K562 (cell line): ENCODE results near the gene EYA2. TPM values are rescaled to one million over a fixed set of nuclear protein-coding genes. Genes with fewer than 3 reads are reported as not detected.
A peak's percentile ranks its signal among the peaks of the same experiment; 100 is the strongest.

Experiments used
- ATAC-seq: fragments of 200-7000 bp; cut with Tn5 transposase; 3 replicates; pipeline ENCODE4 v1.9.1; 2020; ENCODE audit warnings: moderate library complexity
- BruUV-seq: library from RNA; stranded (reverse); fragments of 400-500 nt; replicated peaks from 2 replicates; lab custom pipeline; 2021; lab: Mats Ljungman, UMichigan
- CTCF ChIA-PET: fragments of 300-600 bp; formaldehyde crosslinking; extraction: SDS; loops from one replicate; lab custom pipeline; 2021; ENCODE audit warnings: low intra/inter-chr PET ratio; lab: Yijun Ruan, JAX
- POLR2A ChIA-PET: fragments of 300-600, 350-650 bp; sonication (Branson Sonifier 250); formaldehyde crosslinking; extraction: SDS; loops from one replicate; lab custom pipeline; 2021; ENCODE audit warnings: antibody characterized with exemption, inconsistent platforms; lab: Yijun Ruan, JAX
- DNase-seq, 4 experiments: peaks; one replicate each; pipeline versions ENCODE4 v3.0.0 to v3.0.0-alpha.2; 2011 to 2018; ENCODE audit warnings: low spot score in 3 of 4, mixed read lengths in 3 of 4; ENCODE audit errors: extremely low read depth in 1 of 4
- FAIRE-seq: peaks from 2 replicates; lab custom pipeline; 2011; peaks lifted over from hg19 to GRCh38; lab: Jason Lieb, UNC
- H2AFZ ChIP-seq: 2 replicates; pipeline ENCODE4 v1.6.0; 2011; ENCODE audit warnings: low read depth, low read length, control low read depth, inconsistent platforms
- H3K27ac ChIP-seq: fragments of 200-600 bp; 3 replicates; pipeline ENCODE4 v1.8.0; 2011; ENCODE audit warnings: low read depth, mild to moderate bottlenecking, control low read depth, inconsistent platforms, low read length, moderate library complexity, mixed read lengths; ENCODE audit errors: extremely low read depth
- H3K27me3 ChIP-seq, 2 experiments: fragments of 300-600 bp in 1 of 2; 2 replicates in 1 of 2; 3 replicates in 1 of 2; pipeline versions ENCODE4 v1.6.0 to v1.8.0; 2011; ENCODE audit warnings: inconsistent platforms in 2 of 2, low read length in 2 of 2, mild to moderate bottlenecking in 1 of 2, mixed read lengths in 1 of 2, moderate library complexity in 1 of 2; ENCODE audit not compliant: control insufficient read depth in 2 of 2, insufficient read depth in 2 of 2
- H3K36me3 ChIP-seq: fragments of 300-600 bp; 3 replicates; pipeline ENCODE4 v1.8.0; 2011; ENCODE audit warnings: mild to moderate bottlenecking, low read length, inconsistent platforms; ENCODE audit not compliant: control insufficient read depth, insufficient read depth
- H3K4me1 ChIP-seq, 2 experiments: fragments of 200-600 bp in 1 of 2; replicated peaks in 1 of 2; 2 replicates in 1 of 2; 3 replicates in 1 of 2; pipeline versions ENCODE4 v1.5.1 to v1.8.0; 2011; ENCODE audit warnings: inconsistent platforms in 2 of 2, low read length in 2 of 2, mild to moderate bottlenecking in 1 of 2, mixed read lengths in 1 of 2, moderate library complexity in 1 of 2; ENCODE audit not compliant: control insufficient read depth in 2 of 2, insufficient read depth in 2 of 2
- H3K4me2 ChIP-seq: 2 replicates; pipeline ENCODE4 v1.6.1; 2011; ENCODE audit warnings: low read length, control low read depth, inconsistent platforms, mixed read lengths; ENCODE audit not compliant: insufficient read depth
- H3K4me3 ChIP-seq: fragments of 200-600 bp; sonication (generic), shearing (Covaris generic); 2 replicates; pipeline ENCODE4 v1.5.1; 2016; ENCODE audit warnings: control low read depth, inconsistent platforms
- H3K79me2 ChIP-seq: fragments of 200-600 bp; 3 replicates; pipeline ENCODE4 v1.8.0; 2011; ENCODE audit warnings: low read length, inconsistent platforms; ENCODE audit not compliant: control insufficient read depth, insufficient read depth
- H3K9ac ChIP-seq, 2 experiments: 2 replicates each; pipeline versions ENCODE4 v1.6.0 to v1.6.1; 2011; ENCODE audit warnings: low read depth in 2 of 2, low read length in 2 of 2, control low read depth in 1 of 2, inconsistent platforms in 1 of 2, mild to moderate bottlenecking in 1 of 2, mixed read lengths in 1 of 2; ENCODE audit not compliant: insufficient read depth in 1 of 2
- H3K9me1 ChIP-seq: one replicate; pipeline ENCODE4 v1.6.0; 2011; ENCODE audit warnings: inconsistent platforms, mild to moderate bottlenecking, low read length, moderate library complexity; ENCODE audit not compliant: control insufficient read depth, insufficient read depth
- H3K9me3 ChIP-seq: replicated peaks from 2 replicates; pipeline ENCODE4 v1.5.1; 2011; ENCODE audit warnings: low read depth, low read length, inconsistent platforms; ENCODE audit not compliant: control insufficient read depth, insufficient read depth
- H4K20me1 ChIP-seq: replicated peaks from 2 replicates; pipeline ENCODE4 v1.6.1; 2011; ENCODE audit warnings: low read length, inconsistent platforms, mixed read lengths; ENCODE audit not compliant: control insufficient read depth, insufficient read depth
- CEBPB ChIP-seq: fragments of 450-650 bp; IDR thresholded peaks from 2 replicates; pipeline ENCODE4 v1.6.1; 2016; ENCODE audit warnings: missing genetic modification characterization, missing compliant biosample characterization
- CEBPG ChIP-seq, 3 experiments: fragments of 200-800 bp in 1 of 3; sonication (Bioruptor generic) in 1 of 3; sonication (generic) in 1 of 3; formaldehyde crosslinking in 1 of 3; IDR thresholded peaks in 2 of 3; conservative IDR thresholded peaks in 1 of 3; 2 replicates each; pipeline versions ENCODE4 v1.6.1 to v1.8.0; 2016 to 2022; ENCODE audit warnings: missing compliant biosample characterization in 2 of 3, missing genetic modification characterization in 2 of 3, mild to moderate bottlenecking in 1 of 3, missing genetic modification reagents in 1 of 3
- GATAD2A ChIP-seq: fragments of 450-650 bp; IDR thresholded peaks from 2 replicates; pipeline ENCODE4 v1.6.1; 2017
- GTF2F1 ChIP-seq: IDR thresholded peaks from 2 replicates; pipeline ENCODE4 v1.6.1; 2011; ENCODE audit warnings: low read depth, low read length, improper control_type of control experiment
- NFE2 ChIP-seq: IDR thresholded peaks from 2 replicates; pipeline ENCODE4 v1.6.1; 2014; ENCODE audit warnings: antibody characterized with exemption, low read depth
- NRF1 ChIP-seq, 2 experiments: fragments of 450-650 bp; IDR thresholded peaks in 1 of 2; conservative IDR thresholded peaks in 1 of 2; 2 replicates each; pipeline ENCODE4 v1.6.1; 2014; ENCODE audit warnings: mild to moderate bottlenecking in 2 of 2
- PTRF ChIP-seq: fragments of 450-650 bp; IDR thresholded peaks from 2 replicates; pipeline ENCODE4 v1.6.1; 2016; ENCODE audit warnings: mild to moderate bottlenecking, missing genetic modification characterization, missing compliant biosample characterization
- TRIM24 ChIP-seq, 2 experiments: fragments of 450-650 bp; IDR thresholded peaks; 2 replicates each; pipeline ENCODE4 v1.6.1; 2016
- U2AF2 ChIP-seq: fragments of 200-400 bp; formaldehyde crosslinking; optimal IDR thresholded peaks from 2 replicates; pipeline ENCODE3; 2017; ENCODE audit warnings: low read depth, mild to moderate bottlenecking, low read length
- WGBS: fragments of 100-300 bp; shearing (Covaris generic); methylation state at CpG from one replicate; pipeline ENCODE4 v1.1.6; 2016; ENCODE audit warnings: low coverage, mixed read lengths; ENCODE audit not compliant: insufficient coverage; ENCODE audit errors: missing lambda C conversion rate; 5-methylcytosine and 5-hydroxymethylcytosine counted together
- in situ Hi-C: fragments of 300-500 bp; cut with MboI; formaldehyde crosslinking; loops from 4 replicates; pipeline ENCODE4 v1.15.0; 2018; ENCODE audit warnings: inconsistent platforms, mixed read lengths
- intact Hi-C: fragments of 100-400 bp; cut with micrococcal nuclease; formaldehyde crosslinking; loops from 2 replicates; pipeline ENCODE4 v1.14.2; 2022
- polyA plus RNA-seq, 8 experiments: library from polyadenylated mRNA; depleted of rRNA in 4 of 8; stranded (reverse) in 5 of 8; unstranded in 3 of 8; fragments of >200 nt; fragmentation: Nextera tagmentation in 2 of 8; fragmentation: Illumina TruSeq in 1 of 8; extraction: Ambion mirVana in 2 of 8; extraction: Trizol in 1 of 8; gene quantifications; 2 replicates each; pipeline versions ENCODE4 v1.2.1 to v1.2.3, GENCODE V29; 2011 to 2014; ENCODE audit warnings: inconsistent platforms in 1 of 8, missing spikeins in 1 of 8
- total RNA-seq, 7 experiments: library from RNA; depleted of rRNA in 6 of 7; stranded (reverse); fragments of >200 nt in 6 of 7; fragmentation: Illumina TruSeq in 2 of 7; extraction: Trizol in 2 of 7; gene quantifications; 2 replicates each; pipeline versions ENCODE4 v1.2.1 to v1.2.3, GENCODE V29; 2011 to 2021; ENCODE audit warnings: low replicate concordance in 1 of 7

The EYA2 gene
- total and polyA plus RNA-seq, 9 of the 15 experiments (the other 6 are each of a cell fraction or from before 2014, with no cell fraction given): 0.03 TPM; not detected in 8

DNA sequence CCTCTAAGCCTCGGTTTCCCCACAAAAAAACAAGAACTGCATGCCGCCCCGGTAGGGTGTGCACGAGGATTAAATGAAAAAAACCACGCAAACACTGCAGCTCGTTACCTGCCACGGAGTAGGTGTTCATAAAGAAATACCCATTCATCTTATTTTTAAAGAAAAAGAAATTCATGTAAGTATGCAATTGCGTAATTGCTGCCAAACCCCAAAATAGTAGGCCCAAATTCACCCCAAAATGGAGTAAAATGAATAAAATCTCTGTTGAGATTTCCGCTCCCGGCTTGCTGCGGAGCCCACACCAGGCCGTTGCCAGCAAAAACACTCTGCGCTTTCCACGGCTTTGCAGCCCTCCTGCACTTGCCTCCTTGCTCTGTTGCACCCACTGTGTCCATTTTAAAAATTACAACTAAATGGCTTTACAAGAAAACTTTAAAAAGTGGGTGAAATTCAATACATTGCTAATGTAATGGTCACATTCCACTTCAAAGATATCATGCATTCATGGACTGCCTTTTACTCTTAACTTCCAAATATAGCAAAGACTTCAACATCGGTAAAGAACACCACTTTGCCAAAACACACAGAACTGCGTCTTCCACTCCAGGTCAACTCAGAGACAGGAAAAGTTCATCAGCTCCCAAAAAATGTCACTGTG, 336.9 kb downstream of the EYA2 start:
- Histone ChIP-seq H3K9ac (no peak overlapping the region), H3K9me3 (no peaks in the 10 kb centered on the region), H3K4me3 (no peak overlapping the region), H3K27me3 (no peaks in the 10 kb centered on the region), H4K20me1 (peaks cover 6% of the 10 kb centered on the region; the same call in 1 of the 2 replicates), H3K27ac (no peak overlapping the region), H3K4me2 (no peak overlapping the region), H3K4me1 (no peaks in the 10 kb centered on the region), H3K79me2 (peaks cover 57% of the 10 kb centered on the region), H3K9me1 (no peaks in the 10 kb centered on the region), H3K36me3 (peaks cover 99% of the 10 kb centered on the region), H2AFZ (no peak overlapping the region)
- no peak for DNase-seq
- ChIA-PET CTCF (no interaction called here), POLR2A (interaction anchor here (0.6 kb wide), 1 partner anchor 574 kb away, joined by 3 read pairs; no protein-coding TSS in a partner anchor)
- FAIRE-seq: no peak
- TF ChIP-seq CEBPG (CRISPR knock-in tag; IDR thresholded peaks at IDR 0.05) (no peak), CEBPG (tag; conservative IDR thresholded peaks at IDR 0.05 in 1 of 2, IDR thresholded peaks at IDR 0.05 in 1 of 2) (peak; percentile 27 to 61; a peak in 1 of 4 replicates), NFE2 (no peak), U2AF2 (no peak), GTF2F1 (no peak), PTRF (tag) (no peak), TRIM24 (IDR thresholded peaks at IDR 0.05) (no peak), NRF1 (conservative IDR thresholded peaks at IDR 0.05 in 1 of 2, IDR thresholded peaks at IDR 0.05 in 1 of 2) (no peak), CEBPB (tag) (peak; percentile 68), GATAD2A (no peak)
- no TSS peak for BruUV-seq
- ATAC-seq: no peak
- in situ Hi-C loops: no loop called here
- intact Hi-C loops: no loop called here
- 97% methylated on average over 16 of the region's 16 CpGs for WGBS
